IPS-18c (cell line): ENCODE data around the gene DLG1.

Experiments used
- H3K4me3 ChIP-seq: 2 replicates; pipeline ENCODE4 v1.7.0; 2013; ENCODE audit warnings: low read depth, mild to moderate bottlenecking, low read length, moderate library complexity; ENCODE audit not compliant: insufficient read depth
- H3K9me3 ChIP-seq: one replicate; pipeline ENCODE4 v1.6.1; 2013; ENCODE audit warnings: mild to moderate bottlenecking, low read length, moderate library complexity; ENCODE audit not compliant: control insufficient read depth, insufficient read depth

Gene DLG1

GRCh38 chr3:197027896-197028727, 270.3 kb downstream of the DLG1 start:
- Histone ChIP-seq H3K9me3 (peaks cover 2% of the 10 kb centered on the region), H3K4me3 (peak overlapping the region; percentile 65; the same call in 1 of the 2 replicates)

DNA sequence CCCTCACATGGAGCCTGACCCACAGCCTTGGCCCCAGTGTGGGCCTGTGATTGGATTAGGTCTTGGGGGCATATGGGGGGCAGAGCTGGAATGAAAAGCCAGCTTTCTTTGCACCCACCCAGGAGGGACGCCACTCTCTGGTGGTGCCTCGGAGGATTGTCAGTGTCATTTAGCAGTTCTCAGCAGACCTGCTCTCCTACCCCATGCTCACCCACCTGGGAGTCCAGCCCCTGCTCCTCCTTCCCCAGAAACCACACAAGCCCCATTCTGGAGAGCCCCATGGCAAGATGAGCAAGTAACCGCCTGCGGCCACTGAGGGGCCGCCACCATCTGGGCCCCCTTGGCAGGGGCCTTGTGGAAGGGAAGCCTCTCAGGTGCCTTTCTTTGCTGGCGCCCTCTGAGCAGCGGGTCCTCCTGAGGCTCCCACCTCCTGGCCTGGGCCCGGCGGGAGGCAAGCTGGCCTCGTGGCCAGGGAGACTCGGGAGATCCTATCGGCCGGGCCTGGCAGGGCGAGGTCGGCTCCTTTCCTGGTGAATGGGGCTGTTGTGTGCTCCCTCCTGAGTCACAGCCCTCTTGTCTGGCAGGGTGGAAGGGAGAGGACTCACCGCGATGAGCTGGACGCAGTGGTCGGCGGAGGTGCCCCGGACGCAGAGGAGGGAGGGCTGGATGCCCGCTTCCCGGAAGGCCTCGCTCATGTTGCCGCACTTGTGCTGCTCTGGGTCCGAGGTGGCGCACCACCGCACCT, 271.1 kb downstream of the DLG1 start:
- Histone ChIP-seq H3K9me3 (peaks cover 2% of the 10 kb centered on the region), H3K4me3 (no peak overlapping the region)

- Histone ChIP-seq H3K4me3 (no peak overlapping the region), H3K9me3 (peaks cover 2% of the 10 kb centered on the region)
Measured at GRCh38 chr3:197026481-197026866, 271.9 kb downstream of the DLG1 start.

DNA sequence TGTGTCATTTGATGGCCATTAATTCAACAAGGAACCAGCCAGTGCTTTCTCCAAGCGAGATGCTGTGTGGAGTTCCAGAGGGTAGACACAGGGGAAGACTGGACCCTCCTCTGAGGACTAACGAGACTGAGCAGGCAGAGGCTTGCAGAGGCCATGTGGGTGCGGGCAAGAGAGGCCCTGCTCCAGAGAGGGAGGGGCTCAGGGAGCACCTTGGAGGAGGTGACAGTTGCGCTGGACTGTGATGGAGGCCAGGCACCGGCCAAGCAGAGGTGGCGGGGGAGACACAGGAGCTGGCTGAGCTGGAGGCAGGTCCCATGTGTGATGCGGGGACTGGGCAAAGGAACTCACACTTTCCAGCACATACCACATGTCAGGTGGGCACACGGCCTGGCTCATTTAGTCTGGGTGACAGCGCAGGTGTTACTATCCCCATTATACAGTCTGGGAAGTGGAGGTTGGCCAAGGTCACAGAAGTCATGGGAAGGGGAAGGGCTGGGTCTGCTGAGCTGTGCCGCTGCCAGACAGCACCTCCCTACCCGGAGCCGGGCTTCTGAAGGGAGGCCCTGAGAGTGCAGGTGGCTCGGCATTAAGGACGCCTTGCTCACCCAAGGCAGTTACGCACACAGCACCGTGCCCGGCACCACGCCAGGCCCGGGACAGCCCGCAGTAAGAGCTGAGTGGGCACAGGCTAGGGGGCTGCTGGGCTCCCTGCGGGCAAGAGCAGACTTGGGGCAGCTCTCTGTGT, 272.5 kb downstream of the DLG1 start:
- Histone ChIP-seq H3K4me3 (no peak overlapping the region), H3K9me3 (peaks cover 2% of the 10 kb centered on the region)

DNA sequence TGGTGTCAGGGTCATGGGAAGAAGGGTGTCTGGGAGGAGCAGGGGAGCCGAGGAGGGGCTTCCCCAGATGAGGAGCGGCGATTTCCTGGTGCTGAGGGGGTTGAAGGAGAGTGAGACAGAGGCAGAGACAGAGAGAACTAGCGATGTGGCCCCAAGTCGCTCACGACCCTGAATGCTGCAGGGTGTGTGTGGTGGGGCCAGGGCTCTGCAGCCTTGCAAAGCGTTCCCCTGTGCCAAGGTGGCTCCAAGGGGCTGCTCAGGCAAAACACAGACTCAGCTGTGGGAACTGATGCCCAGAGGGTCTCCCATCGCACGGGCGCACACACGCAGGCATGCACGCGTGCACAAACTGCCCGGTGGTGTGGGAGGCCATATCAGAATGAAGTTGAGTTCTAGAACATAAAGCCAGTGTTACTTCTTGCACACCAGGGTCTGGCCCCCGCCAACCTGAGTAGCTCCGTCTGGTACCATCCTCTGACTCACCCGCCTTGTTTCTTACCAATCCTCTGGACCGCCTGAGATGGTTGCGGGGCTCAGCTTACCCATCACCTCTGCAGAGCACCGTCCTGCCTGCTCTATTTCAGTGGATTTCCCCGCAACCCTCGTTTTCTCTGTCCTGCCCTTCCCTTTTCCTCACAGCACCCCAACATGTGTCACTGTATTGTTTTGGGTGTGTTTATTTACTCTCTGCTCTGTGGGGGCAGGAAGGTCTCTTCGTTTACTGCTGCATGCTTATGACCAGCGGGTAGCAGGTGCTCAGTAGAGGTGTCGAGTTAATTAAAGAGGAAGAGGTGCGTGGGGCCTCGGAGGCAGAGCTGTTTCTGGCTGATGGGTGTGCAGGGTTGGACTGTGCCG, 273.3 kb downstream of the DLG1 start:
- Histone ChIP-seq H3K9me3 (peaks cover 2% of the 10 kb centered on the region), H3K4me3 (no peak overlapping the region)

DNA sequence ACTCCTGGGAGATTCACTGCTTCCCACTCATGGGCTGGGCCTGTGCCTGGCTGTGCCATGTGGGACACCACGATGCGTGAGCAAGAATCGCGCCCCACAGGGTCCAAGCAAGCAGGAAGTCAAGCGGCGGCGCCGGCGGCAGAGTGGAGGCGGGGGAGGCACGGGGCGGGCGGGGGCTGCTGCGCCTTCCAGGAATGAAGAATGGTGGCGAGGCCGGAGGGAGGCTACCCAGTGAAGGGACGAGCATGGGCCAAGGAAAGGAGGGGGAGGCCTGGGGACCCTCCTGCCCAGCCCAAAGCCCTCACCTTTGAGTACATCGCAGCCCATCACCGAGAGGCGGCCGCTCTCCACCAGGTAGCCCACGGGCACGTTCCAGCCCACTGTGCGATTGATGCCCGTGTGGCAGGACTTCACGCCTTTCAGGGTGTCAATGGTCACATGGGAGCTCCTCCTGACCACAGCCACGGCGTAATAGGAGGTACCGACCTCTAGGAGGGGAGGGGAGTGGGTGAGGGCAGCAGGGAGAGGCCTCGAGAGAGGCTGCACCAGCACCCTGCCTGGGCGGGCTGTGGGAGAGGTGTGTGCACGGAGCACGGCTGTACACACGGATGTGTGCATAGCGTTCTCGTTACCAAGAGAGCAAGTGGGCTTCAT, 274.3 kb downstream of the DLG1 start:
- H3K4me3 ChIP-seq, result no peak overlapping the region

GRCh38 chr3:197023241-197023997, 275.0 kb downstream of the DLG1 start:
- Histone ChIP-seq H3K9me3 (no peaks in the 10 kb centered on the region), H3K4me3 (peak overlapping the region; percentile 9; the same call in 1 of the 2 replicates)

More for the DNA sequence above, 274.3 kb downstream of the DLG1 start:
- peaks cover under 1% of the 10 kb centered on the region for H3K9me3 ChIP-seq

DNA sequence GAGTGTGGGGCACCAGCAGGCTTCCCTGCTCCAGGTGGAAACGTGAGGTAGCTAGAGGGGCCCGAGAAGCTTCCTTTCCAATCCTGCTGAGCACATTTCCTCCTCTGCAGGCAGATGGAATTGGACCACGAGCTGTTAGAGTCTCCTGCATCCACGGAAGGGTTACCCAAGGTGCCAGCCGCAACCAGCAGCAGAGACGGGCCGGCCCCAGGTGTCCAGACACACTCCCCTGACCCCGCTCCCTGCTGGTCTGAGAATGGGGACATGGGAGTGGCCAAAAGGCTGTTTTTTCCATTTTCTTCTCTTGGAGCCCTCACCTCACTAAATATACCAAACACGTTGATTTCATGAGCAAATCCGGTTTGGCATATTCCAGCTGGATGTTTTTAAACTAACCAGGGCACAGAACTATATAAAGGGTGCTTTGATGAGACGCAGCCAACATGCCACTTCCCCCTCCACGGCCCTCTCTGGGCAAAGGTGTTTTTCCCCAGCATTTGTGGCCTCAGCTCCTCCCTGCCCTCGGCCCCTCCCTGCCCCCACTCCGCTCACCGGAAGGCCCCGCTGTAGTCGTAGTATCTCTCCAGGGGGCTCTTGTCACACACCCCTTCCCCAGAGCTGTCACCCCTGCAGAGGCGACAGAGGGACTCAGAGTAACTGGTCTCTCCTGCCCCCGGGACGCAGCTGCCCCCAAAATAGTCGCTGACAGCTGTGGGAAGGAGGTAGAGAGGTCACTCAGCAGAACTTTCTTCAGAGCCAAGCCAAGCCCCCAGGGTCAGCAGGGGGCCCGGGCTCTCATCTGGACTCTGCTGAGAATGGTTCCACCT, 275.8 kb downstream of the DLG1 start:
- H3K9me3 ChIP-seq, result no peaks in the 10 kb centered on the region

GRCh38 chr3:197021729-197022404, 276.5 kb downstream of the DLG1 start:
- H3K9me3 ChIP-seq, result no peaks in the 10 kb centered on the region
- H3K4me3 ChIP-seq, result no peak overlapping the region

More for the DNA sequence above, 275.8 kb downstream of the DLG1 start:
- H3K4me3 ChIP-seq, result peak overlapping the region; percentile 9; the same call in 1 of the 2 replicates

GRCh38 chr3:197021231-197021630, 277.2 kb downstream of the DLG1 start:
- no peaks in the 10 kb centered on the region for H3K9me3 ChIP-seq
- H3K4me3 ChIP-seq, result no peak overlapping the region

DNA sequence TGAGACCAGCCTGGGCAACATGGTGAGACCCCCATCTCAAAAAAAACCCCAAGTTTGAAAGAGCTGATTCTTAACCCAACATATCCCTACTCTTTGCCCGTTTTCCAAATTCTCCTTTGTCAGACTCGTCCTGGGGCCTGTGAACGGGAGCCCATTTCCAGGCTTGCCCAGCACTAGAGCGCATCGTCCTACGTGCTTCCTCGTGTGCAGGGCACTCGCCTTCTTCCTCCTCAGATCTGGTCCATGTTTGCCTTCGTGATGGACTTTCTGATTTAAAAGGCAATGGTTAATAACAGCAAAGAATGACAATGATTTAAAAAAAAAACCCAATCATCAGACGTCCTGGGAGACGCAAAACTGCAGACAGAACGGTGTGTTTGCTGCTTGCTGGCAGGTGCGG, 278.9 kb downstream of the DLG1 start:
- Histone ChIP-seq H3K9me3 (no peaks in the 10 kb centered on the region), H3K4me3 (no peak overlapping the region)

- Histone ChIP-seq H3K4me3 (no peak overlapping the region), H3K9me3 (no peaks in the 10 kb centered on the region)
Measured at GRCh38 chr3:197019021-197019420, 279.4 kb downstream of the DLG1 start.

DNA sequence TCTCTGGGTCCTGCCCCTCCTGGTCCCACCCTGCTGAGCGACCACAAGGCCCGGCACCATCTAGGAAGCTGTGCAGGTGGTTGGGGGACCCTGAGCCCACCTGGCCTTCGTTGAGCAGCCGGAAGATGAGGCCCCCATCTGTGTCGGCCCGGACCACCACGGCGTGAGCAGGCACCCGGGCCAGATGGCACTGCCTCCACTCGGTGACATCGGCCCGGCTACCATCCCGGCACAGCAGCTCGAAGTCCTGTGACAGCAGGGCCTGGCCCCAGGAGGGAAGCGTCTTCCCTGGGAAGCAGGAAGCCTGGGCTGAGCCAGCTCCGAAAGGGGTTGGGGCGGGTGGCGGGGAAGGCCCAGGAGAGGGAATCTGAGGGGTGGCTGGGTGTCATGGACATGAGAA, 281.4 kb downstream of the DLG1 start:
- Histone ChIP-seq H3K9me3 (no peaks in the 10 kb centered on the region), H3K4me3 (no peak overlapping the region)
